ENCODE results near the gene IL21.
"Not testable (repeated sequence)": the region's sequence is repeated elsewhere in the genome, so short reads cannot be mapped to it uniquely, and the experiment has no call there.

Gene IL21
- 0 to 0.07 (median 0) reads per million in 18 experiments for total RNA-seq

DNA sequence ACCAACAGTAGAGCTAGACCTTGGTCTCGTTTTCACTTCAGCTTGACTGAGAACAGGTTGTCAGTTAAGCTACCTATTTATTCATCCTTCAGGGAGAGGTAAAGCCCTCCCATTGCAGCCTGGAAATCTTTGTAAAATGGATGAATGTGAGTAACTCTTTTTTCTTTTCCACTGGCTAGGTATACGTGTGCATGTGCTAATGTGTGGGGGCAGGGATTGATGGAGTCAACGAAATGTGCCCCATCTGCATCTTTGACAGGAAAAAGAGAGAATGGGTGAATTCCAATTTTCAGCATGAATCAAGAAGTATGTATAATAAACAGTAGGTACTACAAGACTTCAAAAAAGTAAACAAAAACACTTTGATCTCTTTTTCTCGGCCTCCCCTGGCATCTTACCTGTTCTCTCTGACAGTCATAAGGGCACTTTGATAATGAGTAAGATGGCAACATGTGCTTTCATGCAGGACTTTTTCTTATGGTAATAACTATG, at the start of gene IL21:
Gene IL21, minus strand, starts transcription at position 51 of the 492 bp plus-strand sequence. CDS start 55 bp downstream, outside the sequence.
- no peak for DNase-seq

DNA sequence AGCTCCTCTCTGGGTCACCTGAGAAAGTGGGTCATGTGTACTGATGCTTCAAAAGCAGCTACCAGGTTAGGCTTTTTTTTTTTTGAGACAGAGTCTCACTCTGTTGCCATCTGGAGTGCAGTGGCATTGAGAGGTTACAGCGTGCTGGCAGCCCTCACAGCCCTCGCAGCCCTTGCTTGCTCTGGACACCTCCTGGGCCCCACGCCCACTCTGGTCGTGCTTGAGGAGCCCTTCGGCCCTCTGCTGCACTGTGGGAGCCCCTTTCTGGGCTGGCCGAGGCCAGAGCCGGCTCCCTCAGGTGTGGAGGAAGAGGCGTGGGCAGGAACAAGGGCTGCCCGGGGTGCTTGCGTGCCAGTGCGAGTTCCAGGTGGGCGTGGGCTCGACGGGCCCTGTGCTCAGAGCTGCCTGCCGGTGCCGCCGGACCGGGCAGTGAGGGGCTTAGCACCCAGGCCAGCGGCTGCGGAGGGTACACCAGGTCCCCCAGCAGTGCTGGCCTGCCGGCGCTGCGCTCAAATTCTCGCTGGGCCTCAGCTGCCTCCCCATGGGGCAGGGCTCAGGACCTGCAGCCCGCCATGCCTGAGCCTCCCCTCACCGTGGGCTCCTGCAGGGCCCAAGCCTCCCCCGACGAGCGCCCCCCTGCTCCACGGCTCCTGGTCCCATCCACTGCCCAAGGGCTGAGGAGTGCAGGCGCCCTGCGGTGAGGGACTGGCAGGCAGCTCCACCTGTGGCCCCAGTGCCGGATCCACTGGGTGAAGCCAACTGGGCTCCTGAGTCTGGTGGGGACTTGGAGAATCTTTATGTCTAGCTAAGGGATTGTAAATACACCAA, 49.3 kb upstream of the IL21 start:
- no peak for DNase-seq

DNA sequence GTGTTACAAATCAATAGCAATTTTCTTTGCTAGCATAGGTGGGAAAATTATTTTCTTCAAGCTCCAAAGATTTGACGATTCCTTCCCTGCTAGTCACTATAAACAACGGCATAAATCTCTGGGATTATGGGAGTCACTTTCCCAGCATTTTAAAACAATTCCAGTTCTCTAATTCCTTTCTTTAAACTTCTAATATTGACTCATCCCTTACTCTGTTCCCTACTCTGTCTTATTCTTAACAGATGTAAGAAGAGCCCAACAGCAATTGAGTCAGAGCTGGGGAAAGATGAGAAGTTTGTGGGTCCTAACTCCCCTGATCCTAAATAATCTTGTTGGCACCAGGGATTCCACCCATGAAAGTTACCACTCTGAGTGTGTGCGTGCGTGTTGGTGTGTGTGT, 47.4 kb upstream of the IL21 start:
- DNase-seq = no peak

DNA sequence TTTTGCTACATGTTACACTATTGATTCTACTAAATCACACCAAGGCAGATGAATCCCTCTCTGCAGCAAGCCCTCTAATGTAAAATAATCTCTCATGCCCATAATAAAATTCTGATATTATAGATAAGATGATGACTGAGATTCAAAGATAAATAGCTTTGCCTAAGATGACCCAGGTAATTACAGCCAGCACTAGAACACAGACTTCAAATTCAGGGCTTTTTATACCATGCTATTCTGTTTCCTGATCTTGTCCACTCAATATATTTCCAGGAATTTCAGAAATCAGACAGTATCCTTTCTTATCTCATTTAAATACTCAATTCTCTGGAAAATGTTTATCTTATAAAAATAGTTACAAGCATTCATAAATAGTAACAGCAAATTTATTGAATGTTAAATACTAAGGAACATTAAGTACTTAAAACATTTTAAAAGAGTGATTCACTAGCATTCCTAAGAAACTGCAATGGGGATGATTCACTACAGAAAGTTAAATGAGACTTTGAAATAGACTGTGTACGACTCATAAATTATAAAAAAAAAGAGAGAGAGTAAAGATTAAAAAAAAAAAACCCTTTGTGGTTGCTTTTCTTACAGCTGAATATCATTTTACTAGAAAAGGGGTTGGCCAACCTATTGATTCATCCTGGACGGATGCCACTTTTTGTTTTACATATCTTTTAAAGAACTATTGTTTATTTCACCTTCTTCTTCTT, 45.8 kb upstream of the IL21 start:
- no peak for DNase-seq

DNA sequence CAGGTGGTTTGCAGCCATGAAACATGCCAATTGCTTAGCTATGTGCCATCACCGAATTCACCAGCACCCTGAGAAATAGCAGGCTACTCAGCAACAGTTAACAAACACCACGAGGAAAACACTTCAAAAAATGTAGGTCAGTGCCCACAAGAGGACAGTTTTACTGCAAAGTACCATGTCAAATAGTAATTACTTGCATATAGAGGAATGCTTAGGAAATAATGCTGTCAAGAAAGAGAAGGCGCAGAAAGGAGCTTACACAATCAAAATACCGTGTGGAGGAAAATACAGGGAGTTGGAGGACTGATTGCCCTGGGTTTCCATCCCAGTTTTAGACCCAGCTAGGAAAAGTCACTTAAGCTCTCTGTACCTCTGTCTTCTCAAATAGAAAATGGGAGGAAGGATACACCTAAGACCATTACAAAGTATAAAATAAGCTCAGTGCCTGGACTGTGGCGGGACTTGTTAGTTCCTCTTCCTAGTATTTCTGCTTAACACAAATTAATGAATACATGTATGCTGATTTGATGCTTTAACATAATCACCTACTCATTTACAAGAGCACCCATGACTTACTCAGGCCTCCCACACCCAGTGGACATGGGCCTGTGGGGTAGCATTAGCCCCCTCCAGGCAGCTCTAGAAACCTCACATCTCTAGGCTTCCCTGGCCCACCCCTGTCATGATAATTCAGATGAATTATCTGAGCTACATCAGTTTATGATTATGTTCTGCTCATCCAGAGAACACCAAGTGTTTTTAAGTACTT, 44.5 kb upstream of the IL21 start:
- no peak for DNase-seq

DNA sequence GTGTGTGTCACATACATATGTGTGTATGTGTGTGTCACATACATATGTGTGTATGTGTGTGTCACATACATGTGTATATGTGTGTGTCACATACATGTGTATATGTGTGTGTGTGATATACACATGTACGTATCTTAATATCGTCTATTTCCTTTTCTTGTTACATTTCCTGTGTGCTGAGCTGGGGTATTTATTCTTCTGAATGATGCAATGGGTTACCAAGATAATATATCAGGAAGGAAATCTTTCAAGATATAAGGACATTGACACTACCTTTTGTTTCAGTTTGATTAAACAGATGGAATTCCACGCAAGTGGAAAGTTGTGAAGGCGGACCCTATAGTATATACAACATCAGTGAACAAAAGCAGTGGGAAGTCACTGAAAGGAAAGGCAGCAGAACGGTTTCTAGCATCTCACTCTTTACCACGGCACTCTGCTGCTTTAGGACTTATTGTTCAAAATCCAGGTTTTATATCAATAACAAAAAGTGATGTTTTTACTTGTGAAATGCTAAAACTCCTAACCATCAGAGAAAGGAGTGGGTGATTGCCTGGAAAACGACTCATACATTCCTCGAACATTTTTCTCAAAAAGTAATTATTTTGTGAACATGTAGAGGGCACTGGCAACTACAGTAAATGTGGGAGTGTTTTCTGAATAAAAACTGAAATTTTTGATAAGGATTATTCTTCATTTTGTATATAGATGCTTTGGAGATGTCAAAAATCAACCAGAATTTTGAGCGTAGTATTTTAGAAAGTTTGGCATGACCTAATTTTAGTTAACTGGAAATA, 43.1 kb upstream of the IL21 start:
- no peak for DNase-seq

DNA sequence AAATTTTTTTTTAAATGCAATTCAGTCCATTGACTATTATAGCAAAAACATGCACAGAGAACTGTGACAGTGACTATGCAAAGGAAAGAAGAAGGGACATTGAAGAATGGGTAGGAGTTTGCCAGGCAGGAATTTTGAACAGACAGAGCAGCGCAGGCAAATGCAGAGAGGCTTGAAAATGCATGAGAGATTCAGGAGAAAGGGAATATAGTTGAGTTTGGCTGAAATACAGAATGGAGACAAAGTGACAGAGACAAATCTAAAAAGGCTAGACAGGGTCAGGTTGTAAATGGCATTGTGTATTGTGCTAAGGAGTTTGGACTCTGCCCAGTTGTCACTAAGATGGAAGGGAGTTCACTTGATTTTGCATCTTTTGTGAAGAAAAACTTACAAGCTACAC, 42.4 kb upstream of the IL21 start:
- no peak for DNase-seq

DNA sequence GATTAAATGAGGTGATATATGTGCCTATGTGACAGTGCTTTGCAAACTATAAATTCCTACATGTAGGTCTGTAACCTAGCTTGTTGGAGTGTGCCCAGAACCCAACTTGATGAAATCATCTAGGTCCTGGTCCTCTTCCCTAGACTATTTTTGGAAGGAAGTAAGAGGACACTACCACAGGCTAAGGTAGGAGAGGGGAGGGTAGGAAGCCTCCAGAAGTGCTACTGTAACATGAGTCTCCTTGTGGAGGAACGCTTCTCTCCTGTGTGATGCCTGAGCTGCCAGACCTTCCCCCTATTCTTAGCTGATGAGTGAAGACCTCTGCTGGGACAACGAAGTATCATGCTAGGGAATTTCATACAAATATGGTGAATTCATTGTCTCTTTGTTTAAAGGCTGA, 41.8 kb upstream of the IL21 start:
- no peak for DNase-seq

DNA sequence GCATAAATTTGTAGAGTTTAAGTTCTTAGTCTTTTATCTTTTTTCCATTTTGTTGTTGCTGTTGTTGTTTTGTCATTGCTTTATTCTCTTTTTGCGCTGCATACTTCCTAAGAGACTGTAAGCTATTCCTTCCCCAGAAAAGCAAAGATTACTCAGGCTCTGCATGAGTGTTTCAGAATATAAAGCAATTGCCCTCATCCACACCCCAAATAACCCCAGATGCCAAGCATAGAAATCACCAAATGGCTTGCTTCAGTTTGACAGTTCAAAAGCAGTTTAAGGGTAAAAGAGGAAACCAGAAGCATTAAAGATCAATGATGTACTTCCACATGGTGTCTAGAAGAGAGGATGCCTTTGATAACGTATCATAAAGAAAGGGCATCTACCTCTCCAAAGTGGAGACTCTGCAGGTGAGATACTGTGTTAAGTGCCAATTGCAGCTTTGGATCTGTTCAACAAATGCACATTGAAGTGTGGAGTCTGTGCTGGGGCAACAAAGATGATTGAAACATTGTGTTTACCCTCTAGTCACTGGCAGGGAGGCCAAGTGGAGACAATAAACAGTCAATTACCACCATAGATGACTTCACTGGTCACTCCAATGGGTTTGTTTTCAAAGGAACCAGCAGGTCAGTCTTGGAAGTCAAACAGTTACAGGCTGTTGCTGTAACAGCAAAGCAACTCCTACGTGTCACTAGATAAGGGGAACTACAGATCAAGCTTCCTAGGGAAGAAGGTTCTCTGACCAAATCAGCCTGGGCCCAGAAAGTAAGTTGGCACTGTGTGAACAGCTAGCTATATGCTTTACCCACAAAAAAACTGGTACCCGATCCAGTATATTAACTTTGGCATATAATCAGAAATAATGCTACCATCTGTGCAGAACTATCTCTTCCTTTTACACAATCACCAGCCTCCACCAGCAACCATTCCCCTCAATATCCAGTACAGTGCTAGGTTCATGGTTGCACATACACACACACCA, 40.6 kb upstream of the IL21 start:
- peak; percentile 47 to 67 for DNase-seq

DNA sequence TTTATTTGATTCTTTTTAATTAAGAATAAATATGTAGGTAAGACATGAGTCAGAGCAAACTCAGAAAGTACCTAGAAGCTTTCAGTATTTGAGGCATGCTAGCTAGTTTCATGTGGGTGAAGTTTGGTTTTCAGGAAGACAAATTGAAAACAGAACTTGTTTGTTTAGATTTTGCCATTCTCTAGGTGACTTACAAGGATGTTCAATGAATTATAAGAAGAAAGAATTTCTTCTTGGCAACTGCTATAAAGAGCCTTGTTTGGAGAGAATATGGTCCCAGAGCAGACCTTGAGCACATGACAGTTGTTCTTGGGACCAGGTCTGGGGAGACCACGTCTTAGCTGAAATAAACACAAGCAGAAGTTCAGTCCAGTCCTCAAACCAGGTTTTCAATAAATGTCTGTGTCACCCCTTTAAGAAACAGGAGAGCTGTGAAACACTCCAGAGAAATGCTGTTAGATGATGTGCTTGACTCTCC, 38.0 kb upstream of the IL21 start:
- no peak for DNase-seq

DNA sequence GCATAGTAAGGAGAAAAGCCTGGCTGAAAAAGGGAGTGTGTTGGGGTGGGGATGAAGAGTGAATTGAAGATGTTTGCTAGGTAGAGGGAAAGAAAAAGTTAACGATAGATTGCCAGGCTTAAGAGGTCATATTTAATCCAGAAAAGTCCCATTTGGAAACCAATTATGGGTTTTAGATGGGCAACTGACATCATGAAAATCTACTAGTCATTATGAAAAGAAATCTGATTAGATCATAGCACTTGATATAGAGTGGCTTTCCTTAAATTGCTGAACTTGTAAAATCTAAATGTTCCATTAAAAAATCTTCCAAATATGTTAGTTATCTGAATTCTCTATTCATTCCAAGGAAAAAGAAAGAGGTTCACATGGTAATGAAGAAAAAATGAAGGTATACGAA, 37.5 kb upstream of the IL21 start:
- DNase-seq = no peak

DNA sequence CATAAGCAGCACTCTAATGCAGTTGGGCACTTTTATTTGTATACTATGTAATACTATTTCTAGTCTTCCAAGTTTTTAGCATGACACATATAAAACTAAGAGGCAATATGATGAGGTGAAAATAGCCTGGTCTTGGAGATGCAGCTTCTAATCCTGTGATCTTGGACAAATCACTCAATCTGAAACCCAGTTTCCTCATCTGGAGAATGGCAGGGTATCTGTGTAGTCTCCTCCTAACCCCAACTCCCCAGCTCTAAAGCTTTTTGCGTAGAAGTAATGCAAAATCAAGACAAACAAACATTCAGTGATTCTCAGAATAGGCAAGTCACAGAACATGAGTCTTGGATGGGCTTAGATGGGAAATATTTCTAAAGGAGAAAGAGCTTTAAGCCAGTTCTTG, 36.7 kb upstream of the IL21 start:
- no peak for DNase-seq

DNA sequence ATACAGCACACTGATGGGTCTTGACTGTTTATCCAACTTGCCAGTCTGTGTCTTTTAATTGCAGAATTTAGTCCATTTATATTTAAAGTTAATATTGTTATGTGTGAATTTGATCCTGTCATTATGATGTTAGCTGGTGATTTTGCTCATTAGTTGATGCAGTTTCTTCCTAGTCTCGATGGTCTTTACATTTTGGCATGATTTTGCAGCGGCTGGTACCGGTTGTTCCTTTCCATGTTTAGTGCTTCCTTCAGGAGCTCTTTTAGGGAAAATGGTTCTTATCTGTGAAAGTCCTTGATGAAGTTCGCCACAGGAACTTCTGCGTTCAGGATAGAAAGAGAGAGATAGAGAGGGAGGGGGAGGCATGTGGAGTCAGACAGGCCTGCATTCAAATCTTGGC, 35.7 kb upstream of the IL21 start:
- not testable (repeated sequence) for DNase-seq

DNA sequence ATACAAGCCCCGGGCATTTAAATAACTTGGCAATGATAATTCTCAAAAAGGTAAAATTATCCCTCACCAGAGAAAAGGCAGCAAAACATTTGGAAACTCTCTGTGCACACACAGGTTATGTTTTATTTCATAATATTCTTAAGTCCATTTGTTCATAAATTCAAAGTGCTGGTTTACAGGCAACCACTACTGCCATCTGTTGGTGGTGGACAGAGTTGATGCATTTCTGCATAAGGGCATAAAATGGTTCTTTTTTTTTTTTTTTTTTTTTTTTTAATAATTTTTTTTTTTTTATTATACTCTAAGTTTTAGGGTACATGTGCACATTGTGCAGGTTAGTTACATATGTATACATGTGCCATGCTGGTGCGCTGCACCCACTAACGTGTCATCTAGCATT, 31.5 kb upstream of the IL21 start:
- DNase-seq = peak; percentile 43 to 66

DNA sequence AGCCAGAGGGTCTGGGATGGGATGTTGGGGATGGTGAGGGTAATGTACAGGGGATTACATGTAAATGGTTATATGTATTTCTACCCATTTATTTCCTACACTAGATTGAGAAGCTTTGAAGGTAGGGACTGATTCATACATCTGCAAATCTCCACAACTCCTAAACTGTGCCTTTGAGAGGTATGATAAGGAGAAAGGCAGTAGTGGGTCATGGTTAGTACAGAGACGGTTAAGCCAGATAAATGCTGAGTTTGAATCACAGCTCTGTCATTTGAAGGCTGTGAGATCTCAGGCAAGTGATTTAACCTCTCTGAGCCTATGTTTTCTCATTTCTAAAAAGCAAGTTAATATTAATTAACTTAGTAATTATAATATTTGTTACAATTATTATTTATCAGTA, 29.3 kb upstream of the IL21 start:
- DNase-seq = no peak

DNA sequence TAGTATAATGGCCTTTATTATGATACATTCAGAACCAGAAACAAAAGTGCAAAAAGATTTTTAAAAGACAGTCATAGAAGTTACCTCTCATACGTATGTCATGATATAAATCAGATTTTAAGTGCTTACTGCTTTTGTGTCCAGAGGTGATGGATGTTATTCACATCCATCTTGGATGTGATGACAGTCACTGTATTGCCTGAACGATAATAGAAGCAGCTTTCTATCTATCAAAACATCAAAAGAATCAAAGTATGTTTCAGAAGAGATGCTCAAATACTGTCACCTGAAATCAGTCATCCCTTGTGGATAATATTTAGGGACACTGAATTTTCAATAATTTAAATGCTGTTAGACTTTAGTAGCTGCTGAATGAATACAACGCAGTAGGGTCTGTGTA, 26.8 kb upstream of the IL21 start:
- DNase-seq = no peak

DNA sequence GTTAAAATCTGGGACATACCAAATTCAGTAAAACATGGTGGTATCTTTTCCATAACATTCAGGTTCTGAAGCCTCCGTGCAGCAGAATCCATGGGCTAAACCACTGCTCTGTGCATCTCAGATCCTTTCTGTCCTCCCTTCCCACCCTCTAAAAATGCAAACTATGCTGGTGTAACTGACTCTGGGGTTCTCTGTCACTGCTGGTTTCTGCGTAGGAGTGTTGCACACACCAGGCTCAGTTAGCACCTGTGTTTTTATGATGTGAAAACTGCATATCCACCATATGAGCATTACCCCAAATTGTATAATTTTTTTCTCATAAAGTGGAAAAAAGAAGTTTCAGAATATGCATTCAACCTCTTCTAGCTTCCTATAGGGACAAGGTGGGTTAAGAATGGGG, 22.4 kb upstream of the IL21 start:
- DNase-seq = no peak

DNA sequence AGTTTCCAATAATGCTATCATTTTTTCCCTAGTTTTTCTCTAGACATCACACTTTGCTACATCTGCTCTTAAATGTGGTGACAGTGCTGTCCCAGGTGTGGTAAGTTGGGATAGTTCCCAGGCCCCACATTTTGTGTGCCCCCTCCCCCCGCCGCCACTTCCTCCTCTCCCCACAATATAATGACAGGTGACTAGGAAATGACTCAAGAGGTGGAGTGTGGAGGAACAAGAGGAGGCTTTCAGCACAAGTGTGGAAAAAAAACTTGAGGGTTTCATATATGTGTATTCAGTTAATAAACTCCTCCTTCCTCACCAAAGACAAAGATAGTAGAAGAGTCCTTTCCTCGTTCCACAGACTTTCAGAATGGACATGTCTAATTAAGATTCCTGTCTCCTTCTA, 18.3 kb upstream of the IL21 start:
- DNase-seq = no peak

DNA sequence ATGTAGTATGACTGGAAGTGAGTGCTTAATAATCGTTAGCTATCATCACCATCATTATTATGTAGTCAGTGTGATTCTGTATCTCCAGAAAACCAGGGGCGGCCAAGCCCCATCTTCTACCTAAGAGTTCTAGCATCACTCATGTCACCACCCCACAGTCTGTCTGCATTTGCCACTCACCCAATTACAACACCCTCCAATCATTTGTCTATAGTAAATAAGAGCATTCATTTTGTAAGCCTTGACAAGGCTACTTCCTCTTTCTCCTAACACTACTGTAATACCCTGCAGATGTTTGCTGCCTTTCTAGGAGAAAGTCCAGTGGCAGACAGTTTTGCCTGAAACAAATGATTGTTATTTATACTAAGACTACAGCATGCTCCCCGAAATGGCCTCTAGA, 15.8 kb upstream of the IL21 start:
- peak in 1 of 2 donors; percentile 21 for DNase-seq

DNA sequence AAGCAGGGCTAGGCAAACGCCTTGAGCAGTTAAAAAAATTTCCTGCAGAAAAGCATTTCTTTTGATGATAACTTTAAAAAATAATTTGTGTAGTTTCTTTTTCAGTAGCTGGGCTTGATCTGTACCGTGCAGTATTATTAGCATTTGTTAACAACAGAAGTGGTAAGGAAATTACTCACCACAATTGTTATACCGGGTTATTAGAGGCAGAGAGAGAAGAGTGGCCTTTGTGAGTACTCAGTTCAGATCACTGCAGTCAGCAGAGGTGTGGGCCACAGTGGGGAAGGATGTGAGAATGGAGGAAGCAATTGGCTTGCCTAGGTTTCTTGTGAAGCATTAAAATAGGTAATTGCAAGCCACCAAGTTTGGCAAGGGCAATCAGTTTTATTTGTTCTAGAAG, 14.3 kb upstream of the IL21 start:
- no peak for DNase-seq

DNA sequence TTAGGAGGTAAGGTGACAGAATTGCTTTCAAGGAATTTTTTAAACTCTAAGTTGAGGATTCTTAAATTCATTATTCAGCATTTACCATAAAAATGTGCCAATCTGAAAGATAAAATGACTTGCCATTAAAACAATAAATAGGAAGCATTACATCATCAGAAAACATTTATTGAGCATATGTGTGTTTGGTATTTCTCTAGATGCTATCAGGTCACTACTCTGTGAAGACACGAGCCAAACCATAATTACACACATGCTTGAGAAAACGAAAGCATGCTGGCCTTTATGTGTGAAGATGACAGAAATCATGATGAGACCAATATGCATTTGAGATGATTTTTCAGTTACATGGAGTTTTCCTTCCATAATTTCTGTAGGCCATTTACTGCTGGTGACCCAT, 12.3 kb upstream of the IL21 start:
- no peak for DNase-seq

All from inflammatory macrophage (primary cell).